HepG2 (cell line): ENCODE results near the gene VWC2L. TPM values are rescaled to one million over a fixed set of nuclear protein-coding genes. Genes with fewer than 3 reads are reported as not detected.

ENCODE experiments used
- ARNTL ChIP-seq: sonication (generic); formaldehyde crosslinking; IDR thresholded peaks from 2 replicates; pipeline ENCODE4 v1.4.0; 2020; ENCODE audit warnings: mild to moderate bottlenecking, missing genetic modification reagents
- NCOA2 ChIP-seq: sonication (generic); formaldehyde crosslinking; IDR thresholded peaks from 2 replicates; pipeline ENCODE4 v1.8.0; 2022; ENCODE audit warnings: inconsistent platforms
- POLR2G ChIP-seq: fragments of 200-400 bp; formaldehyde crosslinking; IDR thresholded peaks from 2 replicates; pipeline ENCODE4 v1.6.1; 2018; ENCODE audit warnings: mild to moderate bottlenecking, low read depth, low read length, moderate library complexity
- REPIN1 ChIP-seq: sonication (generic); formaldehyde crosslinking; IDR thresholded peaks from 2 replicates; pipeline ENCODE4 v1.8.0; 2022; ENCODE audit warnings: missing genetic modification reagents, low read depth, mild to moderate bottlenecking, borderline replicate concordance
- SATB2 ChIP-seq: sonication (generic); formaldehyde crosslinking; IDR thresholded peaks from 2 replicates; pipeline ENCODE4 v1.5.0; 2020; ENCODE audit warnings: missing genetic modification reagents
- XRCC5 ChIP-seq: fragments of 200-400 bp; formaldehyde crosslinking; optimal IDR thresholded peaks from 2 replicates; pipeline ENCODE3; 2017; ENCODE audit warnings: mild to moderate bottlenecking, low read length
- ZMAT3 ChIP-seq: sonication (generic); formaldehyde crosslinking; conservative IDR thresholded peaks from 2 replicates; pipeline ENCODE4 v1.7.0; 2021; ENCODE audit warnings: missing genetic modification reagents
- ZNF234 ChIP-seq: sonication (generic); formaldehyde crosslinking; conservative IDR thresholded peaks from 2 replicates; pipeline ENCODE4 v1.5.1; 2020; ENCODE audit warnings: mild to moderate bottlenecking, missing genetic modification reagents
- ZNF468 ChIP-seq: sonication (generic); formaldehyde crosslinking; IDR thresholded peaks from 2 replicates; pipeline ENCODE4 v1.8.0; 2022; ENCODE audit warnings: mild to moderate bottlenecking, moderate library complexity, missing genetic modification reagents
- ZNF543 ChIP-seq: sonication (generic); formaldehyde crosslinking; IDR thresholded peaks from 2 replicates; pipeline ENCODE4 v1.4.0; 2020; ENCODE audit warnings: mild to moderate bottlenecking, missing genetic modification reagents
- ZNF552 ChIP-seq: sonication (generic); formaldehyde crosslinking; IDR thresholded peaks from 2 replicates; pipeline ENCODE4 v1.9.0; 2022; ENCODE audit warnings: missing genetic modification reagents, mild to moderate bottlenecking, borderline replicate concordance
- polyA plus RNA-seq, 8 experiments: library from polyadenylated mRNA; depleted of rRNA in 3 of 8; stranded (reverse) in 7 of 8; unstranded in 1 of 8; fragments of >200 nt; fragmentation: Illumina TruSeq in 4 of 8; extraction: Trizol in 4 of 8; gene quantifications; 2 replicates each; pipeline versions ENCODE4 v1.2.1 to v1.2.3, GENCODE V29; 2011 to 2016; ENCODE audit warnings: low read depth in 4 of 8, missing spikeins in 1 of 8, mixed read lengths in 1 of 8; ENCODE audit not compliant: insufficient read depth in 1 of 8
- total RNA-seq, 5 experiments: library from RNA; depleted of rRNA; stranded (reverse); fragments of >200 nt; fragmentation: Illumina TruSeq; extraction: Trizol; gene quantifications; 2 replicates each; pipeline ENCODE4 v1.2.3, GENCODE V29; 2016; ENCODE audit warnings: low read depth in 1 of 5
- TF ChIP-seq, protein P1 (sequence below): sonication (generic); formaldehyde crosslinking; IDR thresholded peaks from one replicate; pipeline ENCODE4 v1.5.1; 2020; ENCODE audit warnings: mild to moderate bottlenecking, missing genetic modification reagents; ENCODE audit errors: not compliant biosample characterization
- TF ChIP-seq, protein P2 (sequence below): IDR thresholded peaks from 2 replicates; pipeline ENCODE4 v1.6.1; 2016; ENCODE audit warnings: mild to moderate bottlenecking
- TF ChIP-seq, protein P3 (sequence below): sonication (generic); formaldehyde crosslinking; IDR thresholded peaks from 2 replicates; pipeline ENCODE4 v1.8.1; 2023; ENCODE audit warnings: mild to moderate bottlenecking, missing genetic modification reagents
- TF ChIP-seq, protein P4 (sequence below): IDR thresholded peaks from 2 replicates; pipeline ENCODE4 v1.6.1; 2016; ENCODE audit warnings: missing compliant biosample characterization, missing genetic modification reagents, borderline replicate concordance

VWC2L gene
- total and polyA plus RNA-seq, 2 of the 13 experiments (the other 11 are each of a cell fraction or from before 2014, with no cell fraction given) = not detected

DNA sequence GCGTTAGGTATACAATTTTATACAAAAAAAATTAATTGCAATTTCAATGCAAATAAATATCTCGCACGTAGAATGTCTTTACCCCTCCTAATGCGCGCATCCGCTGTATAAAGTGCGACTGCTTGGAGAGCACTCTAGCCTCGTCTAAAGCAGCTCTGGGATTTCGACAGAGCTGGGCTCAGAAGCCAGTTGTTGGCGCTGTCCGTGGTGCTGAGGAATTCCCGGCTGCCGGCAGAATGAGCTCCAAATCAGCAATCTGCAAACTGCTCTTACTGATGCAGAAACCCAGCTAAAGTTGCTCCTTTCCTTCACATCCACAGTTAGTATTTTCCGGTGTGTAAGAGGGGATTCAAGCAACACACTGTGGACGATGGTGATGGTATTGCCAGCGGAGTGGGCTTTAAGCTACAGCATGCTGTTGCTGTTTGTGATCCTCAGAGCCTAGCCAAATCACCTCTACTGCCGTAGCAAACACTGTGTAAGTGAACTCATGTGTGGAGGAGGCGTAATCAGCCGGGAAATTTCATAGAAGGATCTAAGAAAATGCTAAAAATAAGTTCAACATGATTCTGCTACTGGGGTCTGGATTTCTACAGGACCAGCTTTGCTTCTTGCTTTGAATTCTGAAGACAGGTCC is at the start of gene VWC2L (continued):
- TF ChIP-seq, protein P1, sequence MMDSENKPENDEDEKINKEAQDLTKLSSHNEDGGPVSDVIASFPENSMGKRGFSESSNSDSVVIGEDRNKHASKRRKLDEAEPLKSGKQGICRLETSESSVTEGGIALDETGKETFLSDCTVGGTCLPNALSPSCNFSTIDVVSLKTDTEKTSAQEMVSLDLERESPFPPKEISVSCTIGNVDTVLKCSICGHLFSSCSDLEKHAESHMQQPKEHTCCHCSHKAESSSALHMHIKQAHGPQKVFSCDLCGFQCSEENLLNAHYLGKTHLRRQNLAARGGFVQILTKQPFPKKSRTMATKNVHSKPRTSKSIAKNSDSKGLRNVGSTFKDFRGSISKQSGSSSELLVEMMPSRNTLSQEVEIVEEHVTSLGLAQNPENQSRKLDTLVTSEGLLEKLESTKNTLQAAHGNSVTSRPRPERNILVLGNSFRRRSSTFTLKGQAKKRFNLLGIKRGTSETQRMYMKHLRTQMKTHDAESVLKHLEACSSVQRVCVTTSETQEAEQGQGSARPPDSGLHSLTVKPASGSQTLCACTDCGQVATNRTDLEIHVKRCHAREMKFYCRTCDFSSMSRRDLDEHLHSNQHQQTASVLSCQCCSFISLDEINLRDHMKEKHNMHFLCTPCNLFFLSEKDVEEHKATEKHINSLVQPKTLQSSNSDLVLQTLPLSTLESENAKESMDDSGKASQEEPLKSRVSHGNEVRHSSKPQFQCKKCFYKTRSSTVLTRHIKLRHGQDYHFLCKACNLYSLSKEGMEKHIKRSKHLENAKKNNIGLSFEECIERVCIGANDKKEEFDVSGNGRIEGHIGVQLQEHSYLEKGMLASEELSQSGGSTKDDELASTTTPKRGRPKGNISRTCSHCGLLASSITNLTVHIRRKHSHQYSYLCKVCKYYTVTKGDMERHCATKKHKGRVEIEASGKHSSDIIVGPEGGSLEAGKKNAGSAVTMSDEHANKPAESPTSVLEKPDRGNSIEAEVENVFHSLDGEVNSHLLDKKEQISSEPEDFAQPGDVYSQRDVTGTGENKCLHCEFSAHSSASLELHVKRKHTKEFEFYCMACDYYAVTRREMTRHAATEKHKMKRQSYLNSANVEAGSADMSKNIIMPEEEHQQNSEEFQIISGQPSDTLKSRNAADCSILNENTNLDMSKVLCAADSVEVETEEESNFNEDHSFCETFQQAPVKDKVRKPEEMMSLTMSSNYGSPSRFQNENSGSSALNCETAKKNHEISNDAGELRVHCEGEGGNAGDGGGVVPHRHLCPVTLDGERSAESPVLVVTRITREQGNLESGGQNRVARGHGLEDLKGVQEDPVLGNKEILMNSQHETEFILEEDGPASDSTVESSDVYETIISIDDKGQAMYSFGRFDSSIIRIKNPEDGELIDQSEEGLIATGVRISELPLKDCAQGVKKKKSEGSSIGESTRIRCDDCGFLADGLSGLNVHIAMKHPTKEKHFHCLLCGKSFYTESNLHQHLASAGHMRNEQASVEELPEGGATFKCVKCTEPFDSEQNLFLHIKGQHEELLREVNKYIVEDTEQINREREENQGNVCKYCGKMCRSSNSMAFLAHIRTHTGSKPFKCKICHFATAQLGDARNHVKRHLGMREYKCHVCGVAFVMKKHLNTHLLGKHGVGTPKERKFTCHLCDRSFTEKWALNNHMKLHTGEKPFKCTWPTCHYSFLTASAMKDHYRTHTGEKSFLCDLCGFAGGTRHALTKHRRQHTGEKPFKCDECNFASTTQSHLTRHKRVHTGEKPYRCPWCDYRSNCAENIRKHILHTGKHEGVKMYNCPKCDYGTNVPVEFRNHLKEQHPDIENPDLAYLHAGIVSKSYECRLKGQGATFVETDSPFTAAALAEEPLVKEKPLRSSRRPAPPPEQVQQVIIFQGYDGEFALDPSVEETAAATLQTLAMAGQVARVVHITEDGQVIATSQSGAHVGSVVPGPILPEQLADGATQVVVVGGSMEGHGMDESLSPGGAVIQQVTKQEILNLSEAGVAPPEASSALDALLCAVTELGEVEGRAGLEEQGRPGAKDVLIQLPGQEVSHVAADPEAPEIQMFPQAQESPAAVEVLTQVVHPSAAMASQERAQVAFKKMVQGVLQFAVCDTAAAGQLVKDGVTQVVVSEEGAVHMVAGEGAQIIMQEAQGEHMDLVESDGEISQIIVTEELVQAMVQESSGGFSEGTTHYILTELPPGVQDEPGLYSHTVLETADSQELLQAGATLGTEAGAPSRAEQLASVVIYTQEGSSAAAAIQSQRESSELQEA (CRISPR knock-in tag) = no peak
- TF ChIP-seq ZMAT3 (peak; percentile 88), XRCC5 (no peak), ZNF543 (no peak; the same call in 1 of the 2 replicates), POLR2G (no peak), NCOA2 (CRISPR knock-in tag) (peak; percentile 73), REPIN1 (CRISPR knock-in tag) (peak; percentile 81; the same call in 1 of the 2 replicates), ZNF552 (CRISPR knock-in tag) (0 out of 2 replicates have a peak, but pooled peaks have one; percentile 60), ZNF234 (CRISPR knock-in tag) (no peak), ARNTL (CRISPR knock-in tag) (no peak), ZNF468 (CRISPR knock-in tag) (no peak), SATB2 (CRISPR knock-in tag) (peak; percentile 96)
- TF ChIP-seq, protein P2, sequence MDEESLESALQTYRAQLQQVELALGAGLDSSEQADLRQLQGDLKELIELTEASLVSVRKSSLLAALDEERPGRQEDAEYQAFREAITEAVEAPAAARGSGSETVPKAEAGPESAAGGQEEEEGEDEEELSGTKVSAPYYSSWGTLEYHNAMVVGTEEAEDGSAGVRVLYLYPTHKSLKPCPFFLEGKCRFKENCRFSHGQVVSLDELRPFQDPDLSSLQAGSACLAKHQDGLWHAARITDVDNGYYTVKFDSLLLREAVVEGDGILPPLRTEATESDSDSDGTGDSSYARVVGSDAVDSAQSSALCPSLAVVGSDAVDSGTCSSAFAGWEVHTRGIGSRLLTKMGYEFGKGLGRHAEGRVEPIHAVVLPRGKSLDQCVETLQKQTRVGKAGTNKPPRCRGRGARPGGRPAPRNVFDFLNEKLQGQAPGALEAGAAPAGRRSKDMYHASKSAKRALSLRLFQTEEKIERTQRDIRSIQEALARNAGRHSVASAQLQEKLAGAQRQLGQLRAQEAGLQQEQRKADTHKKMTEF = peak; percentile 49; the same call in 1 of the 2 replicates
- TF ChIP-seq, protein P3, sequence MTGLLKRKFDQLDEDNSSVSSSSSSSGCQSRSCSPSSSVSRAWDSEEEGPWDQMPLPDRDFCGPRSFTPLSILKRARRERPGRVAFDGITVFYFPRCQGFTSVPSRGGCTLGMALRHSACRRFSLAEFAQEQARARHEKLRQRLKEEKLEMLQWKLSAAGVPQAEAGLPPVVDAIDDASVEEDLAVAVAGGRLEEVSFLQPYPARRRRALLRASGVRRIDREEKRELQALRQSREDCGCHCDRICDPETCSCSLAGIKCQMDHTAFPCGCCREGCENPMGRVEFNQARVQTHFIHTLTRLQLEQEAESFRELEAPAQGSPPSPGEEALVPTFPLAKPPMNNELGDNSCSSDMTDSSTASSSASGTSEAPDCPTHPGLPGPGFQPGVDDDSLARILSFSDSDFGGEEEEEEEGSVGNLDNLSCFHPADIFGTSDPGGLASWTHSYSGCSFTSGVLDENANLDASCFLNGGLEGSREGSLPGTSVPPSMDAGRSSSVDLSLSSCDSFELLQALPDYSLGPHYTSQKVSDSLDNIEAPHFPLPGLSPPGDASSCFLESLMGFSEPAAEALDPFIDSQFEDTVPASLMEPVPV = peak; percentile 66; the same call in 1 of the 2 replicates
- TF ChIP-seq, protein P4, sequence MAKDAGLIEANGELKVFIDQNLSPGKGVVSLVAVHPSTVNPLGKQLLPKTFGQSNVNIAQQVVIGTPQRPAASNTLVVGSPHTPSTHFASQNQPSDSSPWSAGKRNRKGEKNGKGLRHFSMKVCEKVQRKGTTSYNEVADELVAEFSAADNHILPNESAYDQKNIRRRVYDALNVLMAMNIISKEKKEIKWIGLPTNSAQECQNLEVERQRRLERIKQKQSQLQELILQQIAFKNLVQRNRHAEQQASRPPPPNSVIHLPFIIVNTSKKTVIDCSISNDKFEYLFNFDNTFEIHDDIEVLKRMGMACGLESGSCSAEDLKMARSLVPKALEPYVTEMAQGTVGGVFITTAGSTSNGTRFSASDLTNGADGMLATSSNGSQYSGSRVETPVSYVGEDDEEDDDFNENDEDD (CRISPR knock-in tag) = peak; percentile 42; the same call in 1 of the 2 replicates
